Memory B cell (primary cell): Measurements from ENCODE around the gene LAGE3.

ENCODE experiments used
- ATAC-seq: fragments of 150-1000 bp; cut with Tn5 transposase; 2 replicates; pipeline ENCODE4 v1.10.0; 2021; ENCODE audit warnings: low read depth, mild to moderate bottlenecking, moderate library complexity
- DNase-seq, 2 donors: peaks; one replicate each; pipeline ENCODE4 v3.0.0; 2022; ENCODE audit warnings: low spot score in 2 of 2
- H3K27ac Mint-ChIP-seq: one replicate; pipeline ENCODE4 v1.8.0; 2022; ENCODE audit warnings: mild to moderate bottlenecking, moderate library complexity, mixed read lengths
- H3K27me3 Mint-ChIP-seq: one replicate; pipeline ENCODE4 v1.8.0; 2022; ENCODE audit warnings: mixed read lengths
- H3K36me3 Mint-ChIP-seq: one replicate; pipeline ENCODE4 v1.8.0; 2022; ENCODE audit warnings: mild to moderate bottlenecking, mixed read lengths
- H3K4me1 Mint-ChIP-seq: one replicate; pipeline ENCODE4 v1.8.0; 2022; ENCODE audit warnings: mixed read lengths
- H3K4me3 Mint-ChIP-seq: one replicate; pipeline ENCODE4 v1.8.0; 2022; ENCODE audit warnings: mild to moderate bottlenecking, moderate library complexity, mixed read lengths
- H3K9me3 Mint-ChIP-seq: one replicate; pipeline ENCODE4 v1.8.0; 2022; ENCODE audit warnings: mixed read lengths

The LAGE3 gene

DNA sequence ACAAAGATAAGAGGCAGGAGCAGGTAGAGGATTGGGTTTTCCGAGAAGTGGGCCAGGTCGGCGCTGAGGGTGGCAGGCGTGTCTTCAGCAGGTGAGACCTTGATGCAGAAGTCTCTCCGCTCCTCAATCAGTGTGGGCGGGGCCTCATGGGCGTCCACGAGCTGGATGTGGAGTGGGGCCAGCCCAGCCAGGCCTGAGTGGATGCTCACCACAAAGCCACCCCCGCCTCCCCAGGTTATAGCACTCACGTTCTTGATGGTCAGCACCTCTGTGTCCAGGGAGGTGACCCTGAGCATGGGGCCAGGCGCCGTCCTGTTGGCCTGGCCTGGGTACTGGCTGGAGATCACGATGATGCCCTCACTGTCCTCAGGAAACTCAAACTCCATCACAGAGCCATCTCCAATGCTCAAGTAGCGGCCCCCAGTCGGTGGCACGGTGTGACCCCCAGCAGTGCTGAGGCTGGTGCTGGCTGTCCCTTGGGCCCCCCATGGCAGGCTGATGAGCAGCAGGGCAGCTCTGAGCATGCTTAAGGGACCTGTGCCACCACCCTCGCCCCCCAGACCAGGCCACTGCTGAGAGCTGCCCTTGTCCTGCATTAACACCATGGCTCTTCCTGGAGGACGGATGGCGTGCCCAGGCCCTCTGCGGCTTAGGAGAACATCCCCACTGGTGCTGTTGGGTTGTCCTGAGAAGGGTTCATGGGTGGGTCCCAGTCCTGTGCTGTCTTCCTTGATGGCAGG, 9.4 kb upstream of the LAGE3 start:
- Mint-ChIP-seq H3K27ac (no peak overlapping the region), H3K36me3 (peaks cover 4% of the 10 kb centered on the region), H3K4me1 (peaks cover 8% of the 10 kb centered on the region)

GRCh38 chrX:154487518-154488290, 8.6 kb upstream of the LAGE3 start:
- ATAC-seq = no peak
- H3K27me3 Mint-ChIP-seq = no peaks in the 10 kb centered on the region
- DNase-seq = no peak
- no peaks in the 10 kb centered on the region for H3K9me3 Mint-ChIP-seq
- H3K36me3 Mint-ChIP-seq = peaks cover 4% of the 10 kb centered on the region
- H3K4me3 Mint-ChIP-seq = peak overlapping the region; percentile 29
- peaks cover 10% of the 10 kb centered on the region for H3K4me1 Mint-ChIP-seq
- no peak overlapping the region for H3K27ac Mint-ChIP-seq

More for the DNA sequence above, 9.4 kb upstream of the LAGE3 start:
- Mint-ChIP-seq H3K4me3 (peak overlapping the region; percentile 29), H3K9me3 (no peaks in the 10 kb centered on the region), H3K27me3 (no peaks in the 10 kb centered on the region)
- ATAC-seq = no peak
- DNase-seq = no peak

- Mint-ChIP-seq H3K9me3 (no peaks in the 10 kb centered on the region), H3K4me3 (peak within 1 kb of the TSS; percentile 77), H3K36me3 (peaks cover 4% of the 10 kb centered on the region), H3K27ac (peak within 1 kb of the TSS; percentile 67), H3K4me1 (peaks cover 16% of the 10 kb centered on the region), H3K27me3 (no peaks in the 10 kb centered on the region)
- ATAC-seq = peak; percentile 37
- DNase-seq = peak; percentile 34 to 56
These were observed 7.5 kb upstream of the LAGE3 start, which contains the start of gene UBL4A for GRCh38 chrX:154486396-154487207. UBL4A (minus strand) TSS chrX:154486615; CDS start chrX:154486584, 31 bp downstream.

DNA sequence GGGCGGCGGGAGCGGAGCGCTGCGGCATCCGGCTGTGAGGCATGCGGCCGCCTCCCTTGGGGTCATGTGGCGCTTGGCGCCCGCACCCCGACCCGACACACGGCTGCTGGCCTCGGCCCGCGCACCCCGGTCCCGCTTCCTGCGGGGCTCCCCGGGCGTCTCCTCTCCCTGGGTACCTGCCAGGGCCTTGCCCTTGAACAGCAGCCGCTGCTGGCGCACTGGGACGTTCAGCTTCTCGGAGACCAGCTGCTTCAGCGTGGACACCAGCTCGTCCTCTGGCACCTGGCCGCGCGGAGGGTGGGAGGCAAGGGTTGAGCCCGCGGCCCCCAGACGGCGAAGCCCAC, 6.9 kb upstream of the LAGE3 start:
- ATAC-seq (peak; percentile 6), DNase-seq (peak in 1 of 2 donors; percentile 34)
- Mint-ChIP-seq H3K4me3 (peak overlapping the region; percentile 14), H3K36me3 (peaks cover 4% of the 10 kb centered on the region), H3K27me3 (no peaks in the 10 kb centered on the region), H3K9me3 (no peaks in the 10 kb centered on the region), H3K4me1 (peaks cover 13% of the 10 kb centered on the region), H3K27ac (no peak overlapping the region)

- Mint-ChIP-seq H3K4me1 (peaks cover 13% of the 10 kb centered on the region), H3K36me3 (peaks cover 4% of the 10 kb centered on the region), H3K9me3 (no peaks in the 10 kb centered on the region), H3K27ac (no peak overlapping the region), H3K27me3 (no peaks in the 10 kb centered on the region), H3K4me3 (peak overlapping the region; percentile 72)
- ATAC-seq = no peak
- DNase-seq = no peak
These were observed 6.3 kb upstream of the LAGE3 start for GRCh38 chrX:154485150-154486051.

DNA sequence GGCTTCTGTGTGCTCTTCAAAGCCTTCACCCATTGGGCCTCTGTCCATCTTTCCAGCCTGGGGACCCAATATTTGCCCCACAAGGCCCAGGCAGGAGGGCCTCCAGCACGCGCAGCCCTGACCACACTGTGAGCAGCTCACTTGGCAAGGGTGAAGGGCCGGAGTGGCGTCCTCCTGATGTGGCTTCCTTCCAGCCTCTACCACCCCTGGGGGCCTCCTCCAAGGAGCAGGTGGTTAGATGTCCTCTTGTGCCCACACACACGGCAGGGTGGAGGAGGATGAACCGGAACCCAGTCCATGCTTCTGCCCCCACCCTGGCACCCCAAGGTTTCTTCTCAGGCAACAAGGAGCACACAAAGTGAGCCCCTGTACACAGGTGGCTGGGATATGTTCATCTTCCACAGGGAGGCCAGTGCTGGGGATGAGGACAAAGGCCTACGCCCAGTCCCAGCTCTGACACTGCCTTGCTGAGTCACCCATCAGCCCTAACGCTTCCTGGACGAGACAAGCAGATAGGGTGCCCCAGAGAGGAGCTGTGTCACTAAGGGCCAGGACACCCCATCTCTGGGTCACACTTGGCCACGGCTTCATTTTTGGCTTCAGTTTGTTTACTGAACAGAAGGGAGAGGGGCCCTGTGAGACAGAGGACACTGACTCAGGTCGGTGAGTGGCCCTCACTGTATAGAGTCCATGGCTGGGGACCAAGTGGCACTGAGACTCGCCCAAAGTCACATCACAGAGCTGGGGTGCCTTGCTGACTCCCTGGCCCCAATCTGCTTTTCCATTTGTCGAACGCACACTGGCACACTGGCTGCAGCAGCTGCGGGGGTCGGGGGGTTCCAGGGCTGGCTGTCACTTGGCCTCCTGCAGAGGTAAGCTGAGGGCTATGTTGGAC, 5.4 kb upstream of the LAGE3 start:
- DNase-seq = no peak
- peaks cover 11% of the 10 kb centered on the region for H3K4me1 Mint-ChIP-seq
- H3K27ac Mint-ChIP-seq = no peak overlapping the region
- H3K36me3 Mint-ChIP-seq = peaks cover 4% of the 10 kb centered on the region
- no peak overlapping the region for H3K4me3 Mint-ChIP-seq
- no peaks in the 10 kb centered on the region for H3K27me3 Mint-ChIP-seq
- ATAC-seq = no peak
- no peaks in the 10 kb centered on the region for H3K9me3 Mint-ChIP-seq

DNA sequence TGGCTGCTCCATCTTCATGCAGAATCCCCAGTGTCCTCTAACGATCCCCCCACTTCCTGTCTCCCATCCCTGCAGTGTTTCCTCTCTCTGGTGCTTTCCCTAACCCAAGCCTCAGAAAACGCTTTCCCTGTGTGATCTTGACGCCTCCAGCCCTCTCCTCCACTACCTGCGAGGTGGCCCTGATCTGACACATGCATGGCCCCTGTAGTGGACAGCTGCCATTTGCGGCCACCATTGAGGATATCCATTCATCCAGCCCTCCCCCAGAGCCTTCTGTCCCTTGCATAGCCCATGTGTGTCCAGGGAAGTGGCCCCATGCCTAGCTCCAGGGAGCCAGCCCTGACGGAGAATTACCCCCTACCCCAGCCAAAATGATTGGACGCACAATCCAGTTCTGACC, 4.2 kb upstream of the LAGE3 start:
- no peak overlapping the region for H3K27ac Mint-ChIP-seq
- H3K27me3 Mint-ChIP-seq = no peaks in the 10 kb centered on the region
- no peaks in the 10 kb centered on the region for H3K9me3 Mint-ChIP-seq
- ATAC-seq = no peak
- no peak for DNase-seq
- H3K4me3 Mint-ChIP-seq = peak overlapping the region; percentile 27
- peaks cover 13% of the 10 kb centered on the region for H3K4me1 Mint-ChIP-seq
- H3K36me3 Mint-ChIP-seq = peaks cover 4% of the 10 kb centered on the region

GRCh38 chrX:154482786-154483185, 3.7 kb upstream of the LAGE3 start:
- Mint-ChIP-seq H3K4me3 (no peak overlapping the region), H3K4me1 (peaks cover 16% of the 10 kb centered on the region), H3K9me3 (no peaks in the 10 kb centered on the region), H3K27me3 (no peaks in the 10 kb centered on the region), H3K36me3 (peaks cover under 1% of the 10 kb centered on the region), H3K27ac (no peak overlapping the region)
- DNase-seq (no peak), ATAC-seq (no peak)

- no peaks in the 10 kb centered on the region for H3K27me3 Mint-ChIP-seq
- H3K4me3 Mint-ChIP-seq = peak overlapping the region; percentile 11
- peaks cover 16% of the 10 kb centered on the region for H3K4me1 Mint-ChIP-seq
- peak overlapping the region; percentile 77 for H3K27ac Mint-ChIP-seq
- H3K9me3 Mint-ChIP-seq = no peaks in the 10 kb centered on the region
- H3K36me3 Mint-ChIP-seq = no peaks in the 10 kb centered on the region
- no peak for ATAC-seq
- no peak for DNase-seq
These were observed 3.0 kb upstream of the LAGE3 start for GRCh38 chrX:154481911-154482601.

GRCh38 chrX:154481195-154481594, 2.1 kb upstream of the LAGE3 start:
- Mint-ChIP-seq H3K9me3 (no peaks in the 10 kb centered on the region), H3K4me1 (peaks cover 16% of the 10 kb centered on the region), H3K27me3 (no peaks in the 10 kb centered on the region), H3K4me3 (peak overlapping the region; percentile 32), H3K36me3 (no peaks in the 10 kb centered on the region), H3K27ac (peak overlapping the region; percentile 68)
- ATAC-seq (no peak), DNase-seq (no peak)

DNA sequence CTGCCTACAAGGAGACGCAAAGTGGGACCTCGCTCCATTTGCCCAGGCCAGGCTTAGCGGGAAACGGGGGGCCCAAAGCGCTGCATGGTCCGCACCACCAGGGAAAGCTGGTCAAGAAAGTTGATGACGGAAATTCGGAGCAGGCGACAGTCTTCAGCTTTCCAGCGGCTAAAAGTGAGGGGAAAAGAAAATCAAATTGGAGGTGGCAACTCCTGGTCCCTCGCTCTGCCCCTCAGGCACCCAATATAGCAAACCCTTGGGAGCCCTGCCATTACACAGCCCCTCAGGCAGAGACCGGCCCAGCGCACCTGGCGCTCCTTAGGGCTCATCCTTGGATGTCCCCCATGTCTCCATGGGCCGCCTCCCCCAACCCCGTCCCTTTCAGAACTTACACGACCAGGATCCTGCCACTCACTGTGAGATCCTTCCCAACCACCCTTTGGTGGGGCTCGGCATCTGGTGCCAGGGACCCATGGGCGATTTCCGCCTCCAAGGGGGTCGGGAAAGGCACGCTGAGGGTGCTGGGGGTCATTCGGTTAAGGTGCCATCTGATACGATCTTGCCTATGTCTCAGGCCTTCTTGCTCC, 1.1 kb downstream of the LAGE3 start:
- Mint-ChIP-seq H3K4me3 (peak overlapping the region; percentile 85), H3K36me3 (peaks cover 2% of the 10 kb centered on the region), H3K9me3 (no peaks in the 10 kb centered on the region), H3K4me1 (peaks cover 13% of the 10 kb centered on the region), H3K27me3 (no peaks in the 10 kb centered on the region), H3K27ac (peak overlapping the region; percentile 95)
- no peak for DNase-seq
- ATAC-seq = no peak

DNA sequence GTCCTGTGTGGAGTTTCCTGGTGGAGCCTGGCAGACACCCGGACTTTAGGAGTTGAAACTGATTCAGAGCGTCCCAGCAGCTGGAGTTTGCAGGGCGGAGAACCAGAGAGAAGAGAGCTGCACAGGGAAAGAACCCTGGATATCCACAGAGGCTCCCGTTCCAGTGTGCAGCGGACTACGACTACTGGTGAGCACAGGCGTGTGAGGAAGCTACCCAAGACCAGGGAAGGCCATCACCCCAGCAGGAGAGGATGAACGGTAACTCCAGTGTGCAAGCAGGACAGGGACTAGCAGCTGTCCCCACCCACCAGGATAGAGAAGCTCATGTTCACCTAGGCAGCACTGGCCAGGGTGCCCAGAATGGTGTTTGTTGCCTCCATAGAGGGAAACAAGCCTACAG, 2.3 kb downstream of the LAGE3 start:
- Mint-ChIP-seq H3K27me3 (no peaks in the 10 kb centered on the region), H3K27ac (no peak overlapping the region), H3K4me1 (peaks cover 9% of the 10 kb centered on the region), H3K9me3 (no peaks in the 10 kb centered on the region), H3K36me3 (peaks cover 3% of the 10 kb centered on the region), H3K4me3 (no peak overlapping the region)
- DNase-seq (no peak), ATAC-seq (no peak)
